WTC11 (cell line): Measurements from ENCODE around the gene TTC33.

Experiments used
- ATF3 ChIP-seq: sonication (generic); formaldehyde crosslinking; conservative IDR thresholded peaks from 2 replicates; pipeline ENCODE4 v1.8.1; 2022; ENCODE audit warnings: mild to moderate bottlenecking, missing genetic modification reagents
- CTCF ChIP-seq: fragments of 200-600 bp; IDR thresholded peaks from 2 replicates; pipeline ENCODE4 v1.8.0; 2022; ENCODE audit warnings: antibody characterized with exemption
- FOXK1 ChIP-seq: sonication (generic); formaldehyde crosslinking; IDR thresholded peaks from 2 replicates; pipeline ENCODE4 v1.8.0; 2022; ENCODE audit warnings: mild to moderate bottlenecking, moderate library complexity, missing genetic modification reagents

GRCh38 chr5:40485021-40485998 is 270.5 kb downstream of the TTC33 start:
- TF ChIP-seq CTCF = no peak
- TF ChIP-seq ATF3 = no peak
- no peak for TF ChIP-seq FOXK1 (CRISPR knock-in tag)
